Activated CD8-positive, alpha-beta memory T cell treated with anti-CD3 and anti-CD28 coated beads, Interleukin-2, amount 50 U/mL, for 1 hour (primary cell): ENCODE results near the gene RALY.

Experiments
- DNase-seq: peaks from one replicate; pipeline ENCODE4 v3.0.0-alpha.2; 2020; ENCODE audit errors: extremely low read depth

RALY gene

GRCh38 chr20:34047010-34047687, 53.4 kb downstream of the RALY start:
- DNase-seq = no peak

- no peak for DNase-seq
Observed at GRCh38 chr20:34047917-34048316, 54.2 kb downstream of the RALY start.

- DNase-seq = no peak
Observed at GRCh38 chr20:34049389-34049788, 55.7 kb downstream of the RALY start.

GRCh38 chr20:34049897-34050695, 56.4 kb downstream of the RALY start:
- no peak for DNase-seq

- DNase-seq = no peak
Observed at GRCh38 chr20:34052414-34052813, 58.7 kb downstream of the RALY start.

- no peak for DNase-seq
Observed at GRCh38 chr20:34055290-34055689, 61.6 kb downstream of the RALY start.

GRCh38 chr20:34058831-34059230, 65.1 kb downstream of the RALY start:
- DNase-seq = no peak

GRCh38 chr20:34060970-34061369, 67.3 kb downstream of the RALY start:
- no peak for DNase-seq

GRCh38 chr20:34061695-34062094, 68.0 kb downstream of the RALY start:
- DNase-seq = no peak

- DNase-seq = no peak
Observed at GRCh38 chr20:34062570-34063482, 69.1 kb downstream of the RALY start.

GRCh38 chr20:34064286-34064685, 70.6 kb downstream of the RALY start:
- DNase-seq = no peak

GRCh38 chr20:34065260-34065659, 71.5 kb downstream of the RALY start:
- DNase-seq = no peak

- no peak for DNase-seq
Observed at GRCh38 chr20:34066476-34067090, 72.9 kb downstream of the RALY start.

- DNase-seq = no peak
Observed at GRCh38 chr20:34068001-34068400, 74.3 kb downstream of the RALY start.

- DNase-seq = peak; percentile 17
Observed at GRCh38 chr20:34069341-34070078, 75.8 kb downstream of the RALY start.

GRCh38 chr20:34070079-34070439, 76.3 kb downstream of the RALY start:
- DNase-seq = no peak

GRCh38 chr20:34070859-34071258, 77.1 kb downstream of the RALY start:
- no peak for DNase-seq

GRCh38 chr20:34072076-34072475, 78.4 kb downstream of the RALY start:
- DNase-seq = no peak

GRCh38 chr20:34072778-34073177, 79.1 kb downstream of the RALY start:
- no peak for DNase-seq

GRCh38 chr20:34074101-34074760, 80.5 kb downstream of the RALY start:
- no peak for DNase-seq

GRCh38 chr20:34075647-34076046, 81.9 kb downstream of the RALY start:
- DNase-seq = no peak
